Ishikawa (cell line): ENCODE data around the gene ELMO1.

Source experiments
- CEBPB ChIP-seq: IDR thresholded peaks from 2 replicates; pipeline ENCODE4 v1.6.1; 2012
- CREB1 ChIP-seq: IDR thresholded peaks from 2 replicates; pipeline ENCODE4 v1.6.1; 2012; ENCODE audit warnings: low read depth
- EGR1 ChIP-seq: IDR thresholded peaks from 2 replicates; pipeline ENCODE4 v1.6.1; 2012
- EP300 ChIP-seq: IDR thresholded peaks from 2 replicates; pipeline ENCODE4 v1.6.1; 2012; ENCODE audit warnings: borderline replicate concordance
- FOXM1 ChIP-seq: IDR thresholded peaks from 2 replicates; pipeline ENCODE4 v1.6.1; 2012; ENCODE audit warnings: low read depth, borderline replicate concordance
- NFIC ChIP-seq: IDR thresholded peaks from 2 replicates; pipeline ENCODE4 v1.6.1; 2012
- RAD21 ChIP-seq: IDR thresholded peaks from 2 replicates; pipeline ENCODE4 v1.6.1; 2012; ENCODE audit warnings: low read depth
- TAF1 ChIP-seq: IDR thresholded peaks from 2 replicates; pipeline ENCODE4 v1.6.1; 2012; ENCODE audit warnings: low read depth, mild to moderate bottlenecking
- TCF12 ChIP-seq: IDR thresholded peaks from 2 replicates; pipeline ENCODE4 v1.6.1; 2012; ENCODE audit warnings: low read depth
- TEAD4 ChIP-seq: IDR thresholded peaks from 2 replicates; pipeline ENCODE4 v1.6.1; 2012
- USF1 ChIP-seq: IDR thresholded peaks from 2 replicates; pipeline ENCODE4 v1.6.1; 2012
- YY1 ChIP-seq: IDR thresholded peaks from 2 replicates; pipeline ENCODE4 v1.6.1; 2012; ENCODE audit warnings: low read depth
- ZBTB7A ChIP-seq: IDR thresholded peaks from 2 replicates; pipeline ENCODE4 v1.6.1; 2012; ENCODE audit warnings: low read depth
- TF ChIP-seq, protein P1 (sequence below): IDR thresholded peaks from 2 replicates; pipeline ENCODE4 v1.6.1; 2012; ENCODE audit warnings: low read depth, mild to moderate bottlenecking
- TF ChIP-seq, protein P2 (sequence below): IDR thresholded peaks from 2 replicates; pipeline ENCODE4 v1.6.1; 2012

The ELMO1 gene

DNA sequence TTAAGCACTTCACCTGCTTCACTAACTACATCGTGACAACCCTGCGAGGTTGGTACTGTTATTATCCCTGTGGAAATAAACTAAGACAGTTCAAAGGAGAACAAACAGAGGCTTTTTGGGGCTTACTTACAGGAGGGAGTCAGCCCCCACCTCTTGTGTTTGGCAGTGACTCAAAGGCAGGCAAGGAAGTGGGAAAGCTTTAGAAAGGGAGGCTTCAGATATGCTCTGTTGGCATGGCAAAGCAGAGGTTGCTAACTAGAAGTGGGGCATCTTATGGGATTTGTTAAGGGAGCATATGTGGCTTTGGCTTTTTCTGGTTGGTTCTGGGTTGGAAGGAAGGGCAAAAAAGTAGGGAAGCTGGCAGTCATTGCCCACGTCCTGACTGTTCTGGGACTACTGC is 639.6 kb downstream of the ELMO1 start:
- TF ChIP-seq YY1 (no peak), RAD21 (no peak), NFIC (no peak), TAF1 (no peak), EGR1 (no peak), ZBTB7A (no peak), EP300 (no peak), FOXM1 (no peak)
- TF ChIP-seq, protein P1, sequence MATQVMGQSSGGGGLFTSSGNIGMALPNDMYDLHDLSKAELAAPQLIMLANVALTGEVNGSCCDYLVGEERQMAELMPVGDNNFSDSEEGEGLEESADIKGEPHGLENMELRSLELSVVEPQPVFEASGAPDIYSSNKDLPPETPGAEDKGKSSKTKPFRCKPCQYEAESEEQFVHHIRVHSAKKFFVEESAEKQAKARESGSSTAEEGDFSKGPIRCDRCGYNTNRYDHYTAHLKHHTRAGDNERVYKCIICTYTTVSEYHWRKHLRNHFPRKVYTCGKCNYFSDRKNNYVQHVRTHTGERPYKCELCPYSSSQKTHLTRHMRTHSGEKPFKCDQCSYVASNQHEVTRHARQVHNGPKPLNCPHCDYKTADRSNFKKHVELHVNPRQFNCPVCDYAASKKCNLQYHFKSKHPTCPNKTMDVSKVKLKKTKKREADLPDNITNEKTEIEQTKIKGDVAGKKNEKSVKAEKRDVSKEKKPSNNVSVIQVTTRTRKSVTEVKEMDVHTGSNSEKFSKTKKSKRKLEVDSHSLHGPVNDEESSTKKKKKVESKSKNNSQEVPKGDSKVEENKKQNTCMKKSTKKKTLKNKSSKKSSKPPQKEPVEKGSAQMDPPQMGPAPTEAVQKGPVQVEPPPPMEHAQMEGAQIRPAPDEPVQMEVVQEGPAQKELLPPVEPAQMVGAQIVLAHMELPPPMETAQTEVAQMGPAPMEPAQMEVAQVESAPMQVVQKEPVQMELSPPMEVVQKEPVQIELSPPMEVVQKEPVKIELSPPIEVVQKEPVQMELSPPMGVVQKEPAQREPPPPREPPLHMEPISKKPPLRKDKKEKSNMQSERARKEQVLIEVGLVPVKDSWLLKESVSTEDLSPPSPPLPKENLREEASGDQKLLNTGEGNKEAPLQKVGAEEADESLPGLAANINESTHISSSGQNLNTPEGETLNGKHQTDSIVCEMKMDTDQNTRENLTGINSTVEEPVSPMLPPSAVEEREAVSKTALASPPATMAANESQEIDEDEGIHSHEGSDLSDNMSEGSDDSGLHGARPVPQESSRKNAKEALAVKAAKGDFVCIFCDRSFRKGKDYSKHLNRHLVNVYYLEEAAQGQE, result no peak
- TF ChIP-seq, protein P2, sequence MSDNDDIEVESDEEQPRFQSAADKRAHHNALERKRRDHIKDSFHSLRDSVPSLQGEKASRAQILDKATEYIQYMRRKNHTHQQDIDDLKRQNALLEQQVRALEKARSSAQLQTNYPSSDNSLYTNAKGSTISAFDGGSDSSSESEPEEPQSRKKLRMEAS, result no peak

GRCh38 chr7:36806891-36807290 is 641.8 kb downstream of the ELMO1 start:
- TF ChIP-seq RAD21, result no peak
- TF ChIP-seq, protein P1, result no peak
- TF ChIP-seq FOXM1, result no peak
- TF ChIP-seq, protein P2, result no peak
- TF ChIP-seq CREB1, result no peak
- no peak for TF ChIP-seq ZBTB7A
- TF ChIP-seq NFIC, result no peak
- TF ChIP-seq USF1, result no peak
- no peak for TF ChIP-seq TCF12
- no peak for TF ChIP-seq EP300
- TF ChIP-seq TAF1, result no peak
- no peak for TF ChIP-seq TEAD4
- TF ChIP-seq YY1, result no peak
- no peak for TF ChIP-seq CEBPB
